RWPE1 (cell line): Measurements from ENCODE around the gene RNFT2.

Source experiments
- CTCF ChIA-PET: fragments of 350-600 bp; sonication (Branson Sonifier 250); formaldehyde crosslinking; extraction: SDS; loops from one replicate; lab custom pipeline; 2021; lab: Yijun Ruan, JAX
- POLR2A ChIA-PET: fragments of 400-600 bp; formaldehyde crosslinking; extraction: SDS; loops from one replicate; lab custom pipeline; 2020; ENCODE audit warnings: antibody characterized with exemption; ENCODE audit not compliant: low non-redundant PET; lab: Yijun Ruan, JAX
- DNase-seq: peaks from one replicate; pipeline ENCODE4 v3.0.0; 2012; ENCODE audit warnings: low spot score
- H3K27ac ChIP-seq: fragments of 450-650 bp; 2 replicates; pipeline ENCODE4 v1.5.1; 2017
- TF ChIP-seq, protein P1 (sequence below): fragments of 450-650 bp; conservative IDR thresholded peaks from 2 replicates; pipeline ENCODE4 v1.5.1; 2017; ENCODE audit warnings: low read depth, mild to moderate bottlenecking

Gene RNFT2

DNA sequence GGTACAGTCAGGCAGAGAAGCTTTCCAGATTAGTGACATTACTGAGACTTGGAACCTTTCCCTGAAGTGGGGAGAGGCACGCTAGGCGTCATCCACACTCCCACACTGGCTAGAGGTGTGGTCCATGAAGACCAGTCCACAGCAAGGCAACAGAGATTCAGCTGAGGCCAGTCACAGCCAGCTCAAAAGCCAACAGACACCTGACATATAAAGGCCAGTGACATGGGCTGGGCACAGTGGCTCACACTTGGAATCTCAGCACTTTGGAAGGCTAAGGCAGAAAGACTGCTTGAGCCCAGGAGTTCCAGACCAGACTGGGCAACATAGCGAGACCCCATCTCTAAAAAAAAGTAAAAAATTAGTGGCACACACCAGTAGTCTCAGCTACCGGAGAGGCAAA is 132.2 kb downstream of the RNFT2 start:
- TF ChIP-seq, protein P1, sequence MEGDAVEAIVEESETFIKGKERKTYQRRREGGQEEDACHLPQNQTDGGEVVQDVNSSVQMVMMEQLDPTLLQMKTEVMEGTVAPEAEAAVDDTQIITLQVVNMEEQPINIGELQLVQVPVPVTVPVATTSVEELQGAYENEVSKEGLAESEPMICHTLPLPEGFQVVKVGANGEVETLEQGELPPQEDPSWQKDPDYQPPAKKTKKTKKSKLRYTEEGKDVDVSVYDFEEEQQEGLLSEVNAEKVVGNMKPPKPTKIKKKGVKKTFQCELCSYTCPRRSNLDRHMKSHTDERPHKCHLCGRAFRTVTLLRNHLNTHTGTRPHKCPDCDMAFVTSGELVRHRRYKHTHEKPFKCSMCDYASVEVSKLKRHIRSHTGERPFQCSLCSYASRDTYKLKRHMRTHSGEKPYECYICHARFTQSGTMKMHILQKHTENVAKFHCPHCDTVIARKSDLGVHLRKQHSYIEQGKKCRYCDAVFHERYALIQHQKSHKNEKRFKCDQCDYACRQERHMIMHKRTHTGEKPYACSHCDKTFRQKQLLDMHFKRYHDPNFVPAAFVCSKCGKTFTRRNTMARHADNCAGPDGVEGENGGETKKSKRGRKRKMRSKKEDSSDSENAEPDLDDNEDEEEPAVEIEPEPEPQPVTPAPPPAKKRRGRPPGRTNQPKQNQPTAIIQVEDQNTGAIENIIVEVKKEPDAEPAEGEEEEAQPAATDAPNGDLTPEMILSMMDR, result no peak
- ChIA-PET POLR2A (no interaction called here), CTCF (no interaction called here)
- no peak for DNase-seq
- no peak overlapping the region for H3K27ac ChIP-seq

DNA sequence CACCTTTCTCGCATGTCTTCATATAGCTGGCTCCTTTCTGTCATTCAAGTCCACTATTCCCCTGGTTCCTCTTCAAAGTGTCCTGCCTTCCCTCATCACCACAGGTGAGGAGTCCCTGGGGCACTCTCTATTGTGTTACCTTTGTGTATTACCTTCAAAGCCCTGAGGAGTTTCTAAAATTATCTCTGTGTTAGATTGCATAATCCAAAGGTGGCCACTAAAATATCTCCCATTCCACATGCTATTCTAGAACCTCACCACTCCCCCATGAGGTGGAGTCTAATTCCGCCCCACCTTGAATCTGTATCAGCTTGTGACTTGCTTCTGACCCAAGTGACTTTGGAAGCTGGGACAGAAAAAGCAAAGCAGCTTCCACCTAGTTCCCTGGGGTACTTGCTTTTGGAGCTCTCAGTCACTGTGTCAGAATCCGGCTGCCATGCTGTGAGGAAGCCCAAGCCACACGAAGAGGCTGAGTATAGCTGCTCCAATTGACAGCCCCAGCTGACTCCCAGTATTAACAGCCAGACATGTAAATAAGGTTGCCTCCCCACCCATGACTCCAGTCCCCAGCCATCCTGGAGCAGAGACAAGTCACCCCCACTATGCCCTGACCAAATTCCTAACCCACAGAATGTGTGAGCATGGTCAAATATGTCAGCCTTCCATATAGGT is 136.3 kb downstream of the RNFT2 start:
- ChIA-PET POLR2A (no interaction called here), CTCF (no interaction called here)
- no peak overlapping the region for H3K27ac ChIP-seq
- DNase-seq, result no peak
- TF ChIP-seq, protein P1, result no peak

DNA sequence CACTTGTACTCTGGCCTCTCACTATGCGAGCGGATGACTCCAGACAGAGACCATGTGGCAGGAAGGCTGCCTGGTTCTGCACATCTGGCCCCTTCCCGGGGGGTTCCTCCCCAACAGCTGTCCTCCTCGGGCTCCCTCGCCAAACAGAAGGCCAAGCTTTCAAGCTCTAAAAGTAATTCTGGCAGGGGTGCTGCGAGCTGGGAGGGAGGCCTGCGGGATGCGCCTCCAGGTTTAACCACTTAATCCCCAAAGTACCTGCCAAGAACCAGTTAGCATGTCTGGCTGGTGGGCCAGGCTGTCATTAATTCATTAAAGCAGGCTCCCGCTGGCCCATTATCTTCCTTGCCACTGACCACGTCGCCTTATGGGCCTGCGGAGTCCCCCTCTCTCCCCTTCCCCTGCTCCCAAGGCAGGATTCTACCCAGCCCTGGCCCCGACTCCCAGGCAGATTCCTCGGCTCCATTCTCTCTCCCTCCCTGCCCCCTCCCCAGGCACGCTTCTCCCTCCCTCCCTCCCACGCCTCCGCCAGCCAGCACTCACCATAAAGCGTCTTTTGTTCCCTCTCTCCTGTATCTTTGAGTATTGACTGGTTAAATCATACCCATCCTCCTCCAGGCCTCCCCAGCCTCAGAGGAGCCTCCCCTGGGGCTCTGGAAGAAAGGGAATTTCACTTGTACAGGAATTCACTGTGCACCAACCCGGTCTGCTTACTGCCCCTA is 138.2 kb downstream of the RNFT2 start:
- ChIA-PET CTCF (no interaction called here), POLR2A (no interaction called here)
- no peak overlapping the region for H3K27ac ChIP-seq
- TF ChIP-seq, protein P1, result no peak
- no peak for DNase-seq

DNA sequence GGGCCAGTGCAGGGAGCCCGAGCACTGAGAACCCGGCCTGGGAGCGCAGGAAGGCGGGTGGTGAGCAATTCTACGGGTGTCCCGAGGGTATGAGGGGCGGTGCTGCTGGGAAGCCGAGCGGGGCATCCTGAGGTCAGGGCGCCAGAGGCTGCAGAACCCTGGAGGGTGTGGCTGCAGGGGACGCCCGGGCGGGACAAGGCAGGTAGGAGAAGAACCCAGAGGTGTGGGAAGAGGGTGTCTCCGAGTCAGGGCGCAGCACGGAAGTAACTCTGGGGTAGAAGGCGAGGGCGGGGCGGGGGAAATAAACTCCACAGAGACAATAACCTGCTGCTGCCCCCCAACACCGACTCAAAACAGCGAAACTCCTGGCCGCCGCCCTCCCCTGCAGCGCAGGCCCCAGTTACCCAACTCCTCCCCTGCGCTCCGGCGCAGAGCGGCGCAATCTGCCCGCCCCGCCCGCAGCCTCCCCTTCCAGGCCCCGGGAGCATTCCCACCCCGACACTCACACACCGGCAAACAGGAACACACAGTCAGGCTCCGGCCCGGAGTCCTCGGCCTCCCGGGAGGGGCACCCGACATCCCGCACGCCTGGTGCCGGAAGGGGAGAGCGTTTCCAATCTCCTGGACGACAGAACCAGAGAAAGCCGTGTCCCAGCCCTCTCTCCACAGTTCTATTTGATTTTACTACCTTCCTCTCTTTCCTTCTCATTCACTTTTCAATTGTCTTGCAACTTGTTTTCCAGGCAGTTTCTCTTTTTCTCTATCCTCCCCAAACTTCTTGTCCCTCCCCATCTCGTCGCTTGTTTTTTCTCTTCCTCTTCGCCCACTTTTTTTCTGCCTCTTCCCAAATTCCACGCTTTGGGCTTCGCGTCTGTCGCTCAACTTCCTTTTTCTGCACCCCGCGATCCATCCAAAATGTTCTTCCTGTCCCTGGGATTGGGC is 140.7 kb downstream of the RNFT2 start:
- ChIA-PET CTCF (interaction anchor here (0.6 kb wide), 2 partner anchors 59 to 843 kb away, joined by 3 to 6 read pairs; no protein-coding TSS in a partner anchor), POLR2A (no interaction called here)
- H3K27ac ChIP-seq, result peak overlapping the region; percentile 60
- TF ChIP-seq, protein P1, result no peak
- DNase-seq, result peak; percentile 74

DNA sequence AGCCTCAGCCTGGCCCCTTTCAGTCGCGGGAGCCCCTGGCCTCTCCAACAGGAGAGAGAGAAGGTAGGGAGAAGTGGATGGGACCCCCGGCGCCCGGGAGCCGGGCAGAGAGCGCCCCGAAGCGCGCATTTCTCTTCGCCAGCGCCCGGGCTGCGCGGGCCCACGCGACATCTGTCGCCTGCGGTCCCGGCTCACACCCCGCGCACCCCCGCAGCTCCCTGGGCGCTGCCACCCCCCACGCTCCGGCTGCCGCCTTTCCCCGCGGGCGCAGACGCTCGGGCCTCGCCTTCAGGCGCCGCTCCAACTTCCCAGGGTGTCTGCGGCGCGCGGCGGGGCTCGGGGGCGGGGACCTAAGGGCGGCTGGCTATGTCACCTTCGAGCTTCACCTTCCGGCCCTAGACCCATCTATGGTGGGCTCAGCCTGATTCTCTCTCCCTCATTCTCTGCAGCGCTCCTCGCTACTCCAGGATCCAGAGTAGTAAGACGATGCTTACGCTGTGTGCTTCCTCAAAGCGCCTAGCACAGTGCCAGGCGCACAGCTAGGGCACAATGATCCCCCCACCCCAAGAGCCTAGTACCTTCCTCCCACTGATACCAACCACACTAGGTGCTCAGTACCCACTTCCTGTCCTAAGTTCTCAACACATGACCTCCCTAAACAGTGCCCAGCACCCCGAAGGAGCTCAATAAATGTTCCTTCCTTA is 141.5 kb downstream of the RNFT2 start:
- POLR2A ChIA-PET, result no interaction called here

More for the DNA sequence above, 141.5 kb downstream of the RNFT2 start:
- CTCF ChIA-PET, result interaction anchor here (0.5 to 0.6 kb wide), 2 partner anchors 60 to 674 kb away, joined by 3 to 6 read pairs; no protein-coding TSS in a partner anchor
- DNase-seq, result no peak
- H3K27ac ChIP-seq, result no peak overlapping the region
- TF ChIP-seq, protein P1, result no peak
